Inflammatory macrophage treated with lipopolysaccharide for 4 hours (primary cell): ENCODE measurements around the gene PRM3.
A peak's percentile ranks its signal among the peaks of the same experiment; 100 is the strongest.
"Not testable (repeated sequence)": the region's sequence is repeated elsewhere in the genome, so short reads cannot be mapped to it uniquely, and the experiment has no call there.

ENCODE experiments used
- DNase-seq: peaks from one replicate; pipeline ENCODE4 v3.0.0-alpha.2; 2020

The PRM3 gene

DNA sequence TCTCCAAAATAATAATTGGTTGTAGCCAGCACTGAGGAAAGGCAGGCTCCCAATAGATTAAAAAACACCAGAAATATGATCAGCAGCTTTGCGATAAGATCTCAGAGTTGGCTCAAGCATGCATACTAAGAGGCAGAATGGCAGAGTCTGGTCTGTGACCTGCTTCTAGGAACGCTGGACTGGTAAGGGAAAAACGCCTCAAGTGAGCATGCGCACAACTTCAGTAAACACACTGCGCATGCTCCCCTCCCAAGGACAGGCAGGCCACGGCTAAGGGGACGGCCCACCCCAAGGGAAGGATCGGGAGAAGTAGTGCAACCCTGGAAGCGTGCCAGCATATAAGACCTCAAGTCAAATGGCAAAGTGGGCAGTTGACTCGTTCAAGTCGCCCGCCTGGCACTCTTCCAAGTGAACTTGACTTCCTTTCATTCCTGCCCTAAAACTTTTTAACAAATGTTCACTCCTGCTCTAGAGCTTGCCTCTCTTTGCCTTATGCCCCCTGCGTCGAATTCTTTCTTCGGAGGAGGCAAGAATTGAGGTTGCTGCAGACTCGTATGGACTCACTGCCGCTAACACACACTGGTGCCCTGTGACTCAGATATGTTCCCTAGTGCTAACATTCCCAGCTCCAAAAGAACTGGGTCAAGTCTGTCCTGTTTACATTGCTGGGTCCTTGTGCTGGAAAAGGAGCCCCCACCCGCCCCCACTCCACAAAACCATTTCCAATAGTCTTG, 30.1 kb upstream of the PRM3 start:
- DNase-seq: no peak

DNA sequence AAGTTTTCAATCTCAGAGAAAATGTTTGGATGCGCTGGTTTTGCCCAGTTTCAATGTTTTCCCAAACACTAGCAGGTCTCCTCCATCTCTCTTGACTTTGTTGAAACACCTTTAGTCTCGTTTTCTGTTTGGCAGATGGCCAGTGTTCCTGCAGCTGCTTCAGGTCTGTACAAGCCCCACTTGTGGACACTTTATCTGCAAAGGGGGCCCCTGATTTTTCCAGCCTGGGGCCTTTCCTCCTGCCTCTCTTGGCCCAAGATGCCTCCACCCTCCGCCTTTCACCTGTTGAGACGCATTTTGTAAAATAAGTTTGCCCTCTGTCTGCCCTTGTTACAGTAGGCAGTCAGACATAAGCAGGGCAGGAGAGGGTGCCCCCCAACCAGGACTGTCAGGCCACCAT, 29.5 kb upstream of the PRM3 start:
- DNase-seq: no peak

DNA sequence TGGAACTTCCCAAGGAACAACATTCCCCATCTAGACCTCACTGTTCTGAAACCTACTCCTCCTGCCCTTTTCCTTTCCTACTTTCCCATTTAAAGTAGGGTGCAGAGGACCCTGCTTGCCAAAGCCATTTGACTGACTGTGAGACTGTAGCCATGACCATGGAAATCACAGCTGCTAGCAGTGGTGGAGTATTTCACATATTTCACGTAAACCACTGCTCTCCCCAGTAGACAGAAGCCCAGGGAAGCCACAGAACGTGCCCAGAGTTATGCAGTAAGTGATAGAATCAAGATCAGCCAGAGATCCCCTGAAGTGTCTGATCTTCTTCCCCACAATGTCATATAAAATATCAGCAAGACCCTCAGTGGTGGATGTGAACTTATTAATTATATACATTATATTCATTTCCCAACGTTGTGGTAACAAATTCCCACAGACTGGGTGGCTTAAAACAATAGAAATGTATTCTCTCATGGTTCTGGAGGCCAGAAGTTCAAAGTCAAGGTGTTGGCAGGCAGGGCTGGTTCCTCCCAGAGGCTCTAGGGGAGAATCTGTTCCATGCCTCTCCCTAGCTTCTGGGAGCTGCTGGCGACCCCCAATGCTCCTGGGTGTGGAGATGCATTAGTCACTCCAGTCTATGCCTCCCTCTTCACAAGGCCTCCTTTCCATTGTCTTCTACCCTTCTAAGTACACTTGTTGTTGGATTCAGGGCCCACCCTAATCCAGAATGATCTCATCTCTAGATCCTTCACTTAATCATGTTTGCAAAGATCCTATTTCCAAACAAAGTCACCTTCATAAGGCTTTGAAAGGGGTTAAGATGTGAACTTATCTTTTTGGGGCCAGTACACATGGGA, 28.4 kb upstream of the PRM3 start:
- DNase-seq: no peak

DNA sequence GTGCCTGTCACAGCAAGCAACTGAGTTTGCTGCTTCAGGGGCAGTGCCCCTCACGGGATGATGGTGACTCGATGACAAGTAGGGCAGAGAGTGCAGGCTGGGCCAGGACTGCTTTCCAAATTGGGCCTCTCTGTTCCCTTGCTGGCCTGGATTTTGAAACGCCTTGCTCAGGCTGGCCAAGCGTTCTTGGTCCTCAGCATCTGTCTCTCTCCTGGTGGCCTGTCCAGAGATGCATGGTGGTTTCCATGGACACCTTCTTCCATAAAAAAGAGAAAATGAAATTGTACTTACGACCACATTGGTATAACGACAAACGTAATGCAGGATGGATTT, 27.1 kb upstream of the PRM3 start:
- no peak for DNase-seq

DNA sequence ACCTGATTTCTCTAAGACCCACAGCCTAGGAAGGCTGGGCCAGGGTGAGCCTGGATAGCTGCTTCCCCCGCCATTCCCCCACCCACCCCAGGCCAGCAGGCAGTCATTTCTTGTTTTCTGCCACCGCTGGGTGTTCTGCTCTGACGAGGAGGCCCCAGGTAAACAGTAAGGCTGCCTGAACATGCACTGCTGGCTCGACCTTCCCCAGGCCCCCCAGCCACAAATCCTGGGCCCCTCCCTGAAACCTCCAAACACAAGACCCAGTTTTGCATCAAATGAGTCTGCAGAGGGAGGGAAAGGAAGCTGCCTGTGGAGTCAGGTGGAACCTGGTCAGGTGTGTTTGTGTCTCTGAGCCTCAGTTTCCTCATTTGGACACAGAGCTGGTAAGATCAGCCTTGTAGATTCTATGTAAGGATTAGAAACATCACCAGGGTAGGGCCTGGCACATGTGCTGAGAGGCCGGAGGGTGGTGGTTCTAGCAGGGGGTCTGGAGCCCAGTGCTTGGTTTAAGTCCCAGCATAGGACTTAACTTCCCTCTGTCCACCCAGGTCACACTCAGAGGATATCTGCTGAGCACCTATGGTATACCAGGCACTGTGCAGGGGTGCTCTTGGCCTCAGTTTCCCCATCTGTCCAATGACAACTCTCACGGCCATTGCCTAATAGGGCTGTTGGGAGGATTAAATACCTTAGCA, 26.6 kb upstream of the PRM3 start:
- no peak for DNase-seq

DNA sequence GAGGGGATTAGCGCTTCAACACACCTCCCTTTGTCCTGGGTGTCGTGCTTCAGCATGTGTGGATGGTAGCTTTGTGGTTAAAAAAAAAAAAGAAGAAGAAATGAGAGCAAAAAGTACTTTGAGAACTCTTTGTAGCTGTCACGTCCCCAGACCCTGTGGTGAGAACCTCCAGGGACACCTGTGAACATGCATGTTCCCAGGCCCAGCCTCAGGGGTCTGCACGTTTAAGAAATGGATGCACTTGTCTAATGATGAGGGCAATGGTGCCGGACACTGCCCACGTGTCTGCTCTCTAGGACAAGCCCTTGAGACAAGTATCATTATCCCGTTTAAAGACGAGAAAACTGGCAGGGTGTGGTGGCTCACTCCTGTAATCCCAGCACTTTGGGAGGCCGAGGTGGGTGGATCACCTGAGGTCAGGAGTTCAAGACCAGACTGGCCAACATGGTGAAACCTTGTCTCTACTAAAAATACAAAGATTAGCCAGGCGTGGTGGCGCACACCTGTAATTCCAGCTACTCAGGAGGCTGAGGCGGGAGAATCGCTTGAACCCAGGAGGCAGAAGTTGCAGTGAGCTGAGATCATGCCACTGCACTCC, 25.6 kb upstream of the PRM3 start:
- not testable (repeated sequence) for DNase-seq

DNA sequence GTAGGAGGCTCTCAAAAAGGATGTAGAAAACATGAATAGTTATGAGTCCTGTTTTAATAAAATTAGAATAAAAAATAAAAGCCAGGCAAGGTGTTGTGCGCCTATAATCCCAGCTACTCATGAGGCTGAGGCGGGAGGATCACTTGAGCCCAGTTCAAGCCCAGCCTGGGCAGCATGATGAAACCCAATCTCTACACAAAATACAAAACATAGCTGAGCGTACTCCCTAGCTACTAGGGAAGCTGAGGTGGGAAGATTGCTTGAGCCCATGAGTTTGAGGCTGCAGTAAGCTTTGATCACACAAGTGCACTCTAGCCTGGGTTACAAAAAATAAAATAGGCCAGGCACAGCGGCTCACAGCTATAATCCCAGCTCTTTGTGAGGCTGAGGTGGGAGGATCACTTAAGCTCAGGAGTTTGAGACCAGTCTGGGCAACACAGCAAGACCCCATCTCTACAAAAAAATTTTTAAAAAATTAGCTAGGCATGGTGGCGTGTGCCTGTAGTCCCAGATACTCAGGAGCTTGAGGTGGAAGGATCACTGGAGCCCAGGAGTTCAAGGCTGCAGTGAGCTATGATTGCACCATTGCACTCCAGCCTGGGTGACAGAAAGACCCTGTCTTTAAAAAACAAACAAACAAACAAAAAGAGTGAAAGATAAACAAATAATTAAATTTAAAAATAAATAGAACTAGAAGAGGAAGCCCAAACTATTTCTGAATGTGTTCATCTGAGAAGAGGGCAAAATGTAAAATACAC, 24.9 kb upstream of the PRM3 start:
- no peak for DNase-seq

DNA sequence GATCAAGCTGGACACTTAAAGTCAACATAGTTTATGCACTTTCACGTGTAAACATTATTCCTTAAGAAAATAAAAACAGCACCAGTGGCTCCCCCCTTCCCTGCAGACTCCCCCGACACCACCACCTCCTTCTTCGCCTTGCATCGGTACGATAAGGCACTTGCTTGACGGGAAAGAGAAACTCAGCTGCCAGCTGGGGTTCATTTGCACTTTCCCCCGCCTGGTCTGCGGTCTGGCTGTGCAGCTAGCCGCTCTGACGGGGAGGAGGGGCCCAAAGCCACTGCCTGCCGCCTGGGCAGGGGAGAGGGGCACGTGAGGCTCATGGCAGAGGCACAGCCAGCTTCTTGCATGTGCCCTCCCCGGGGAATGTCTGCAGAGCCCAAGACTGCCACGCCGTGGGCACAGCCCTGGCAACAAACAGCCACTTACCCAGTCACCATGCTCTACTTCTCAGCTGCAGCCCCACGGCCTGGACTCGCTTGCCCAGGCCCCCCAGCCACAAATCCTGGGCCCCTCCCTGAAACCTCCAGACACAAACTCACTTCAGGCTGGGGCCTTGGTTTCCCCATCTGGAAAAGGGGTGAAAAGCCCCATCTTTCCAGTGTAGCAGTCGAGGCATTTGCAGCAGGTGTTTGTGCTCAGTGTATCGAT, 24.2 kb upstream of the PRM3 start:
- DNase-seq: peak; percentile 73

DNA sequence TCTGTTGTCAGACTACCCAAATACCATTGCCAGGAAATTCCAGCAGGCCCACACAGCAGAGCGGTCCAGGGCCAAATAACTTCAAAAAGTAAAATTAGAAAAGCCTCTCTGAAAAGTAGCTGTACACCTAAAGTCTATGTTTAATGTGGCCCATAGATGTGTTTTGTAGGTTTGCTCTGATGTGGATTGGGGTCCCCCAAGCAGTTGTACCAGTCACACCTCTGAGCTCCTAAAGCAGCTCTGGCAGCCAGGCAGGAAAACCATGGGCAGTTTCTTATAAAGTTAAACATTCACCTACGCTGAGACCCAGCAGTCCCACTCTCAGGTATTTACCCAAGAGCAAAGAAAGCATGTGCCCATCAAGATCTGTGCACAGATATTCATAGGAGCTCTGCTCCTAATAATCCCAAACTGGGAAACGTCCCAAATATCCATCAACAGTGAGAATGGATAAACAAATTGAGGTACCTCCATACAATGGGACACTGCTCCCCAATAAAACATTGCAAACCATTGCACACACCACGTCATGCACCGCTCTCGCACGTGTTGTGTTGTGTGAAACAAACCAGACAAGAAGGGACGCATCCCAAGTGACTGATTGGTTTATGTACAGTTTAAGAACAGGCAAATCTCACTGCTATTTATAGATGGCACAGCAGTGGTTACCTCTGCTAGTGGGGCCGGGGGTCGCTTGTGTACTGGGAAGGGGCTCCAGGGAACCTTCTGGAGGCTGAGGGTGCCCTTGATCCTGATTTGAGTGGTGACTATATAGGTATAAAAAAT, 23.5 kb upstream of the PRM3 start:
- DNase-seq: no peak

DNA sequence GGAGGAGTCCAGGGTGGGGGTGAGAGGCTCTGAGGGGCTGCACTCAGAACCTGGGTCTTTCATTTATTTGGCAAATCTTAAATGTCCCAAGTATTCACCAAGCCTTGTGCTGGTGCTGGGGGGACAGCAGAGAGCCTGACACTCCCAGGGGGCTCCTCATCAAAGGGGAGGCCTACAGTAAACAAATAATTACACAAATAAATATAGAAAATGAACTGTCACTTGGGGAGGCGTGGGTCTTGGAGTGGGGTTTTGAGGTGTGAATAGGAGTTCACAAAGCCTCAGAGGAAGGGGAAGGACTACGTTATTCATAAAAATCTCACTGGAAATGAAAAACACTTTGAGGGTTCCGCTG, 22.9 kb upstream of the PRM3 start:
- DNase-seq: no peak

DNA sequence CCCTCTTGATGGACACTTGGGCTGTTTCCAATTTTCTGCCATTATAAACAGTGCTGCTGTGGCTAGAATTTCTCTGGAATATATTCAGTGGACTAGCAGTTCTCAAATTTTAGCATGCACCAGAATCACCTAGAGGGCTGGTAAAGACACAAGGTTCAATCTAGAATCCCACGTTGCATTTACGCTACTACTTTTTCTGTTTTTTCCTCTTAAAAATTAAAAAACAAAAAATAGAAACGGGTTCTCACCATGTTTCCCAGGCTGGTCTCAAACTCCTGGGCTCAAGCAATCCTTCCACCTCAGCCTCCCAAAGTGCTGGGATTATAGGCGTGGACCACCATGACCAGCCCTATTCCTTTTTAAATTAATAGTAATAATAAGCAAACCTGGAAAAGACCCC, 22.2 kb upstream of the PRM3 start:
- no peak for DNase-seq

DNA sequence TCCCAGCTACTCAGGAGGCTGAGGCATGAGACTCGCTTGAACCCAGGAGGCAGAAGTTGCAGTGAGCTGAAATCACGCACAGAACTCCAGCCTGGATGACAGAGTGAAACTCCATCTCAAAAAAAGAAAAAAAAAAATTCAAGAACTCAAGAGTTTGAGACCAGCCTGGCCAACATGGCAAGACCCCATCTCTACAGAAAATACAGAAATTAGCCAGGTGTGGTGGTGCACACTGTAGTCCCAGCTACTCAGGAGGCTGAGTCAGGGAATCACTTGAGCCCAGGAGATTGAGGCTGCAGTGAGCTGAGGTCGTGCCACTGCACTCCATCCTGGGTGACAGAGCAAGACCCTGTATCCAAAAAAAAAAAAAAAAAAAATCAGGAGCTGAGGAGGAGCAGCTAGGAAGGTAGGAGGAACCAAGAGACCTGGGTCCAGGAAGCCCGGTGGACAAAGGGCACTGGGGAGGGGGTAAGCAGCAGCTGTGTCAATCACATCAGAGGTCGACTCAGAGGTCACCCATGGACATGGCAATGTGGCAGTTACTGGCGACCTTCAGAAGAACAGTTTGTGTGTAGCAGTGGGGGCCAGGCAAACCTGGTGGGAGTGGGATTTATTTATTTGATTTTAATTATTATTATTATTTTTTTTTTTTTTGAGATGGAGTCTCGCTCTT, 18.8 kb upstream of the PRM3 start:
- DNase-seq: no peak

DNA sequence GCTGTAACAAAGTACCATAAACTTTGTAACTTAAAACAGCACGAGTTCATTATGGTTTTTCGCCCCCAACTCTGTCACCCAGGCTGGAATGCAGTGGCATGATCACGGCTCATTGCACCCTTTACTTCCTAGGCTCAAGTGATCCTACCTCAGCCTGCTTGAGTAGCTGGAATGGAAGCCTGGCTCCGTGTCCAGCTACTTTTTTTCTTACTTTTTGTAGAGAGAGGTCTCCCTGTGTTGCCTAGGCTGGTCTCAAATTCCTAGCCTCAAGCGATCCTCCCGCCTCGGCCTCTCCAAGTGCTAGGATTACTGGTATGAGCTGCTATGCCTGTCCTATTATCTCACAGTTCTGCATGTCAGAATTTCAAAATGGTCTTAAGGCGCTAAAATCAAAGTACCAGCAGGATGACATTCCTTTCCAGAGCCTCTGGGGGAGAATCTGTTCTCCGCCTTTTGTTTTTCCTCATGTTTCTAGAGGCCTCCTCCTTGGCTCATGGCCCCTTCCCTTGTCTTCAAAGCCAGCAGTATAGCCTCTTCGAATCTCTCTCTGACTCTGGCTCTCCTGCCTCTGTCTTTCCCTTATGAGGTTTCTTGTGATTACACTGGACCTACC, 17.8 kb upstream of the PRM3 start:
- no peak for DNase-seq

DNA sequence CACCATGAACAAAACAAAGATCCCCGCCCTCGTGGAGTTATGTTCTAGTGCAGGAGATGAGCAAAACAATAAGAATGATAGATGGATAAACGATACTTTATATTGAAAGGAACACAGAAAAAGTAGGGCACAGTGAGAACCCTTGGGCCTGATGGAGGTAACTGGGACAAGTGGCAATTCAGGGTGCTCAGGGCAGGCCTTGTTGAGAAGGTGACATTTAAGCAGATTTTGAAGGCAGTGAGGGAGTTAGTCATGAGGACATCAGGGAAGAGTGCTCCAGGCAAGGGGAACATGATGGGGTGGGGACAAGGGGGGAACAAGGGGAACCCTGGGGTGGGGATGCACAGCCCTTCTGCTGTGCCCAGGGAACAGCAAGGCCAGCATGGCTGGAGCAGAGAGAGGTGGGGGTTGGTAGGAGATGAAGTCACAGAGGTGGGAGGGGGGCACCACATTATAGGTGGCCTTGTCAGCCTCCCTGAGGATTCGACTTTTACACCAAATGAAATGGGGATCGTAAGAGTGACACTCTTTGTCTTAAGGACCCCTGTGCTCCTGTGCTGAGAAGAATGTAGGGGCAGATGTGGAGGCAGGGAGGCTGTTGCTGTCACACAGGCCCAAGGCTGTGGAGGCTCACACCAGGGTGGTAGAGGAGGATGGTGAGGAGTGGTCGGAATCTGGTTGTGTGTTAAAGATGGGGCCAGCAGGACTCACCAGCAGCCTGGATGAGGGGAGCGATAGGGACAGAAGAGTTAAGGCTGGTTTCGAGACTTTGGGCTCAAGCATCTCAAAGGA, 16.9 kb upstream of the PRM3 start:
- no peak for DNase-seq

DNA sequence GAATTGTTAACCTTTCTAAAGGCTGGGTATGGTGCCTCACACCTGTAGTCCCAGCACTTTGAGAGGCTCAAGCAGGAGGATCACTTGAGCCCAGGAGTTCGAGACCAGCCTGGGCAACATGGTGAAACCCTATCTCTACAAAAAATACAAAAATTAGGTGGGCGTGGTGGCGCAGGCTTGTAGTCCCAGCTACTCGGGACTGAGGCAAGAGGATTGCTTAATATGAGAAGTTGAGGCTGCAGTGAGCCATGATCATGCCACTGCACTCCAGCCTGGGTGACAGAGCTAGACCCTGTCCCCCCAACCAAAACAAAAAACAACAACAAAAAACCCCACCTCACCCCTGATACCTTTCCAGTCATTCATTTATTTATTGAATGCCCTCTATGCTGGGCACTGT, 16.3 kb upstream of the PRM3 start:
- peak; percentile 73 for DNase-seq

DNA sequence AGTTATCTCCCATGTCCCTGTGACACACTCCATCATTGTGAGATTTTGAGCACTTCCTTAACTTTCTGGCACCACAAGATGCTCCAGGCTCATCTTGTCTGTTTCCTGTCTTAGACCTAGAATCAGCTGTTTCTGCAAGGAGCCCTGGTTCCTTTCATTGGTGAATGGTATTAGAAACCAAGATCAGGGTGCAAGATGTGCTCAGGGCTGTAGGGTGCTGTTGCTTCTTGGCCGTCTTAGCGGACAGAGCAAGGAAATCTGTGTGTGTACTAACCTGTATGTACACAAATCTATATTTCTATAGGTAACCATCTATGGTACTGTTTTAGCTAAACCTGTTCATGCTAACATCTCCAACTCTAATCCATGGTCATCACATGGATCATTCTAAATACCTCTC, 15.8 kb upstream of the PRM3 start:
- no peak for DNase-seq

DNA sequence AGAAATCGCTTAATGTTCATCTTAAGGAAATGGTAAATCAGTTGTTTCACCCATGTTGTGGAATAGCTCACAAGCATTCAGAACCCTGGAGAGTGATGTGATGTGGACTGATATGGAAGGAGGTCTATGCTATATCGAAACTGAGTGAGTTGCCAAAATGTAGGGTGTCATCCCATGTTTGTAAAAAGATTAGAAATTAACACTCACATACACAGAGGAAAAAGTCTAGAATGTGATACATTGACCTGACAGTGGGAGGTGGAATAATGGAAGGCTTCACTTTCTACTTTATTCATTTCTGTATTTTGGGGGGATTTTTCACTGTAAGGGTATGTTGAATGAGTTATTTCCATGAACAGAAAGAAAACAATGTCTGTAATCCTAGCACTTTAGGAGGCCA, 12.4 kb upstream of the PRM3 start:
- no peak for DNase-seq

DNA sequence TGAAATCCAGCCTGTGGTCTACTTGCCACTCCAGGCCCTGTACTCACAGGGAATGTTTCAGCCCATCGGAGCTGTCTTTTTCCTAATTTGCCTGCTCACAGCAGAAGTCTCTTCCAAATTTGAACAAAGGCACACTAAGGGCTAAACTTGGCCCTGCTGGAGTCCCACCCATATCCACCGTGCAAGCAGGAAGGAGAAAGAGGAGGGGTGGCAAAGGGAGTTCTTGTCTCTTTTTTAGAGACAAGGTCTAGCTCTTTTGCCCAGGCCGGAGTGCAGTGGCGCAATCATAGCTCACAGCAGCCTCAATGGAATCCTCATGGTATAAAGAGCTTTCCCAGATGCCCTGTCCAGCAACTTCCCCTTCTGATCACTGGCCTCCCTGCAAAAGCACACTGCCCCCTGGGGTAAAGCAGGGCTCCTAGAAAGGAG, 10.4 kb upstream of the PRM3 start:
- DNase-seq: peak; percentile 54
